ENCODE measurements around the gene EIF2B5.

DNA sequence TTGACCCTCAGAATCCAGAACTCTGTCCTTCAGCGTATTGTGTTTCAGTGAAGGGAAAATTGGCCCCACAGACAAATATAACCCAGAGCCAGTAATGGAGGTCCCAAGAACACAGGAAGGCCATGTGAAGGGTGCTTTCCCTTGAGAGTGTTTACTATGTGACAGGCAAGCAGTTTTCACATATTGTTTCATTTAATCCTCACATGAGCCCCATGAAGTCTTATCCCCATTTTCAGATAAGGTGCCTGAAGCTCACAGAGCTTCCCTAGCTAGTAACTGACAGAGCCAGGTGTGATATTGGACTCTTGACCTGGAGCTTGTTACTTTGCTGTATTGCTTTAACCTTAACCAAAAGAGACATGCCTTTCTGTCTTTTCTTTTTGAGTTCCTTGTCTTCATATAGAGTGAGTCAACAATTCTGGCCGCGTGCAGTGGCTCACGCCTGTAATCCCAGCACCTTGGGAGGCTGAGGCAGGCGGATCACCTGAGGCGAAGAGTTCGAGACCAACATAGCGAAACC is 10.7 kb downstream of the EIF2B5 start:
- TF ChIP-seq POLR2A (IDR thresholded peaks at IDR 0.05) (no peak), EP300 (IDR thresholded peaks at IDR 0.05) (no peak)
- TF ChIP-seq, protein P1, sequence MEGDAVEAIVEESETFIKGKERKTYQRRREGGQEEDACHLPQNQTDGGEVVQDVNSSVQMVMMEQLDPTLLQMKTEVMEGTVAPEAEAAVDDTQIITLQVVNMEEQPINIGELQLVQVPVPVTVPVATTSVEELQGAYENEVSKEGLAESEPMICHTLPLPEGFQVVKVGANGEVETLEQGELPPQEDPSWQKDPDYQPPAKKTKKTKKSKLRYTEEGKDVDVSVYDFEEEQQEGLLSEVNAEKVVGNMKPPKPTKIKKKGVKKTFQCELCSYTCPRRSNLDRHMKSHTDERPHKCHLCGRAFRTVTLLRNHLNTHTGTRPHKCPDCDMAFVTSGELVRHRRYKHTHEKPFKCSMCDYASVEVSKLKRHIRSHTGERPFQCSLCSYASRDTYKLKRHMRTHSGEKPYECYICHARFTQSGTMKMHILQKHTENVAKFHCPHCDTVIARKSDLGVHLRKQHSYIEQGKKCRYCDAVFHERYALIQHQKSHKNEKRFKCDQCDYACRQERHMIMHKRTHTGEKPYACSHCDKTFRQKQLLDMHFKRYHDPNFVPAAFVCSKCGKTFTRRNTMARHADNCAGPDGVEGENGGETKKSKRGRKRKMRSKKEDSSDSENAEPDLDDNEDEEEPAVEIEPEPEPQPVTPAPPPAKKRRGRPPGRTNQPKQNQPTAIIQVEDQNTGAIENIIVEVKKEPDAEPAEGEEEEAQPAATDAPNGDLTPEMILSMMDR (IDR thresholded peaks at IDR 0.05) = no peak
